ENCODE results near the gene ZKSCAN7.
"Not testable (repeated sequence)": the region's sequence is repeated elsewhere in the genome, so short reads cannot be mapped to it uniquely, and the experiment has no call there.

ZKSCAN7 gene

DNA sequence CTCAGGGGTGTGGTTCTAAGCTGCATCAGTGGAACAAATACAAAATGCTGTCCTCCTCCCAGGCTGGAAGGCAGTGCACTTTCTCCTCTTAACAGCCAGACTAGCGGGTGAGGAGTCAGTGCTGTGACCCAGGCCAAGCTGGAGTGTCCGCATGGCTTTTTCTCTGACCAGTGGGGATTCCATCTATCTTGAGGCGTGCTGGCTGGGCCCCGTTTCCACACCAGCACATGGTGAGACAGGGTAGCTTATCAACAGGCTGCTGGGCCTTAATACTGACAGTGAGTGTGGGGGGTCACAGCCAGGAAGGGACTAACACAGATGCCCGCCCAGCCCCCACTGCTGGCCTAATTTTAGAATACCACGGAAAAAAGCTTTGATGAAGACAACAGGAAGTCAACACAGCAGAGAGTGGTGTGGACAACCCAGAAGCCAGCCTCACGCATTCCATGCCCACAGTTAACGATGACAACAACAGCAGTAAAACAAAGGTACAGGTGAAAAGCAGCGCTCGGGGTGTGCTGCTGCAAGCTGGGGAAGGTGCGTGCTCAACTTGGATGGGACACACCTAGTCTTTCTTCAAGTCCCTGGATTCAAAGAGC, 22.5 kb downstream of the ZKSCAN7 start:
- DNase-seq (ENCODE audit: low read depth, low spot score) = not testable (repeated sequence)

GRCh38 chr3:44578316-44578715, 23.3 kb downstream of the ZKSCAN7 start:
- not testable (repeated sequence) for DNase-seq (ENCODE audit: low read depth, low spot score)

DNA sequence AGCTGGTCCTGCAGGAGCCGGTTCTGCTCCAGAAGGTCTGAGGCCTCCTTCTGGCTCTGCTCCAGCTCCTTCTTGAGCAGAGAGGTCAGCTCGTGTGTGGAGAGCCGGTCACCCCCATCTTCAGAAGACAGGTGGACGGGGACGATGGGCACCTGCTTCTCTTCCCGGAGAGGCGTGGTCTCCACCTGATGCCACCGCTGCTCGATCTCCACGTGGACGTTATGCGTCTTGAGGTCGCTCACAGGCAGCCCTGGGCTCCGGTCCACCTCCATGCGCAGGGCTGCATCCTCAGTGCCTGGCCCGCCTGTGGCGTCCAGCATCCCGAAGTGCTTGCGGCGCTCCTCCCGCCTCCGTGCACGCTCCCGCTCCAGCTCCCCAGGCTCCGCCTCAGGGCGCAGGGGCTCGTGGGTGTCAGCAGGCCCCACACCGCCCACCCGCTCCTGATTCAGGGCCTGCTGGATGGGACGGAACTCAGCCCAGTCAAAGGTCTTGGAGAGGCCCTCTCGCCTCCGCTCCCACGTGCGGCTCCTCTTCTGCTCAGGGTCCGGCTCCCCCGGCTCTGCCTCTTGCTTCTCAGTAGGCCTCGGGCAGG, 24.0 kb downstream of the ZKSCAN7 start:
- DNase-seq (ENCODE audit: low read depth, low spot score) = not testable (repeated sequence)

- not testable (repeated sequence) for DNase-seq (ENCODE audit: low read depth, low spot score)
Measured at GRCh38 chr3:44579749-44580148, 24.8 kb downstream of the ZKSCAN7 start.

DNA sequence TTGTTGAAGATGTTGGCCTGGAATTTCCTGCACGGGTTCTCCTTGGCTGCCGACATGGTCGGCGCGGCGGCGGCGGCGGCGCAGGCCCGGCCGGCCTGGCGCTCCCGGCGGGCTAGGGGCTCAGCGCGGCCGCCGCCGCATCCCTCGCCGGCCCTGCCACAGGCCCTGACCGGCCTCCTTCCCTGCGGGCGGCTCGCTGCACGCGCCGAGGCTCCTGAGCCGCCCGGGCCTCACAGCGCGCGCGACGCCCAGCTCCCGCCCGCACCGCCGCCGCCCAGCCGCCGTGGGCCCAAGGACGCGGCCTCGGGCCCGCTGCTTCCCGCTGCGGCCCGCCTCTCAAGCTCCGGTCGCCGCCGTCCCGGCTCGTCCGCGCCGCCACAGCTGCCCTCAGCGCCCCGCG, 26.0 kb downstream of the ZKSCAN7 start:
- DNase-seq (ENCODE audit: low read depth, low spot score) = not testable (repeated sequence)

DNA sequence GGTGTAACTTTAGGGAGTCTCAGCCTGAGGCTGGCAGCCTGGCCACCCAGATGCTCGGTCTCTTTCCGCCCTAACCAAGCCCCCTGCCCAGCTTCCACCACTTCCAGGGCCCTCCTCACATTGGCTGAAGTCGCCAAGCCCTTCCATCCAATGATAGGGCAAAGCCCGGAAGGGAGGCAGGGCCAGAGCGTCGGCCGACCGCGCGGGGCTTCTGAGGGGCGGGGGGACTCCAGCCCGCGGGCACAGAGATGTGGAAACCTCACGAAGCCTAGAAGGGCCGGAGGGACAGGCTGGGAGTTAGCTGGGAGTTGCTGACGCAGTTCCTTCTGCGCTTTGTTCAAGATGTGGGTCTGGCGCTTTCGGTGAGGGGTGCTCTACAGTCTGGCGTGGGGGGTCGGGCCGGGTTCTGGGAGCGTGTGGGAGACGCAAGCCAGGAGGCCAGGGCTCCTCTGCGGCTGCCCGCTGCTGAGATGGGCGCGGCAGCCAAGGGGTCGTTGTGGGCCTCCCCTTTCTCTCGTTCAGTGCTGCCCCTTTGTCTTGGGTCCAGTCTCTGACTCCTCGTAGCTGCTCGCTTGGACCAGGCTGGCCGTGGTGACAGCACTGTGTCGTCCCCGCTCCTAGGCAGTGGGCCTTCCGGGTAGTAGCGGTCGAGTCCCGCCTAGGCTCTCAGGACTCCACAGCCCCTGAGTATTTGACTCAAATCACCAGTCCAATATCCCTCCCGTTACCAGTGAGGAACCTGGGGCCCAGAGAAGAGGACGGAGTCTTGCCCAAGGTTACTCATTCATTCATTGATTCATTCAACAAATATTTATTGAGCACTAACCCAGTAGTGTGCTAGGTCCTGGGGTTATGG, 29.9 kb downstream of the ZKSCAN7 start, which contains the start of gene ZNF660:
Gene ZNF660, plus strand, starts transcription at position 319 of the 856 bp plus-strand sequence. CDS start 9,230 bp downstream, outside the sequence.
- DNase-seq (ENCODE audit: low read depth, low spot score) = peak; percentile 79

- DNase-seq (ENCODE audit: low read depth, low spot score) = no peak
Measured at GRCh38 chr3:44596621-44597020, 41.6 kb downstream of the ZKSCAN7 start.

DNA sequence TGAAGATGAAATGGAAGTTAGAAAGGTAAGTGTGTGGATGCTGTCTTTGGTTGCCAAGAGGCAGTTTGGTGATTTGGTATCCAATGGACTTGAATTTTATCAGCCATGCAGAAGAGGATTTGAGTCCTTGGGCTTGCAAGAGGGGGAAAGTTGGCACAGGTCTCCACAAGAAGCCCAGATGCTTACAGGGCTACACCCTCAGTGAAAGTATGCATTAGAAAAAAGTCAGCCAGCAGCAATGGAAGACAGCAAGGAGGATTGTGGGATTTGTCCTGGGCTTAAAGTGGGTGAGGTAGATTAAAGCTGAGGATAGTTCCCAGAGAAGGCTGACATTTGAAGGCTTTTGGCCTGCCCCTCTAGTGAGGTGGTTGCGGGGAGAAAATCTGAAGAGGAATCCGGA, 46.8 kb downstream of the ZKSCAN7 start:
- no peak for DNase-seq (ENCODE audit: low read depth, low spot score)

DNA sequence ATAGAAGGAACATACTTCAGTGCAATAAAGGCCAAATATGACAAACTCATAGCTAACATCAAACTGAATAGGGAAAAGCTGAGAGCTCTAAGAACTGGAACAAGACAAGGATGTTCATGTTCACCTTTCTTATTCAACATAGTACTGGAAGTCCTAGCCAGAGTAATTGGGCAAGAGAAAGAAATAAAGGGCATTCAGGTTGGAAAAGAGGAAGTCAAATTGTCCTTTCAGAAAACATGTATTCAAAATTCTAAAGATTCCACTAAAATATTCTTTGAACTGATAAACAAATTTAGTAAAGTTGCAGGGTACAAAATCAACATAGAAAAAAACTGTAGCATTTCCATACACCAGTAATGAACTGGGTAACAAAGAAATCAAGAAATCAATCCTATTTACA, 57.7 kb downstream of the ZKSCAN7 start:
- no peak for DNase-seq (ENCODE audit: low read depth, low spot score)
